ENCODE measurements around the gene CCM2.

CCM2 gene

GRCh38 chr7:45123913-45124710 lies 124.1 kb downstream of the CCM2 start:
- DNase-seq (ENCODE audit: low read depth in 2 of 2) = no peak

GRCh38 chr7:45125193-45125904 lies 125.3 kb downstream of the CCM2 start:
- no peak for DNase-seq (ENCODE audit: low read depth in 2 of 2)

All from stimulated activated CD8-positive, alpha-beta memory T cell treated with anti-CD3 and anti-CD28 coated beads, Interleukin-15, amount 100 ng/mL, for 4 hours (primary cell).